Raji (cell line): ENCODE results near the gene NDP.

Source experiments
- POLR2A ChIP-seq: IDR thresholded peaks from 2 replicates; pipeline ENCODE4 v1.6.1; 2011; ENCODE audit warnings: low read depth, low read length, control low read depth; ENCODE audit not compliant: insufficient read depth

Gene NDP

GRCh38 chrX:43953218-43953617 lies 20.0 kb downstream of the NDP start:
- no peak for TF ChIP-seq POLR2A

- no peak for TF ChIP-seq POLR2A
Observed at GRCh38 chrX:43949669-43950068, 23.5 kb downstream of the NDP start.

GRCh38 chrX:43940816-43941474 lies 32.2 kb downstream of the NDP start:
- no peak for TF ChIP-seq POLR2A

- no peak for TF ChIP-seq POLR2A
Observed at GRCh38 chrX:43939187-43939926, 33.8 kb downstream of the NDP start.

- TF ChIP-seq POLR2A, result no peak
Observed at GRCh38 chrX:43910012-43910411, 63.2 kb downstream of the NDP start.

- no peak for TF ChIP-seq POLR2A
Observed at GRCh38 chrX:43909141-43909540, 64.0 kb downstream of the NDP start.

GRCh38 chrX:43899878-43900815 lies 73.0 kb downstream of the NDP start:
- no peak for TF ChIP-seq POLR2A
